Measurements from ENCODE around the gene CTTNBP2.

Gene CTTNBP2

GRCh38 chr7:117764031-117764430 lies 109.2 kb downstream of the CTTNBP2 start:
- Histone ChIP-seq H3K27ac (ENCODE audit: low read depth, low read length) (no peak overlapping the region), H3K4me2 (ENCODE audit: low read depth, low read length, poor library complexity, severe bottlenecking) (no peak overlapping the region), H3K4me3 (ENCODE audit: insufficient read depth, low read length, poor library complexity, severe bottlenecking) (no peak overlapping the region), H2AFZ (ENCODE audit: low read depth, low read length, severe bottlenecking) (no peak overlapping the region), H3F3A (ENCODE audit: insufficient read depth) (no peaks in the 10 kb centered on the region), H3K36me3 (ENCODE audit: low read length) (no peaks in the 10 kb centered on the region), H3K9ac (ENCODE audit: low read length) (no peak overlapping the region), H4K20me1 (ENCODE audit: low read depth, low read length) (no peaks in the 10 kb centered on the region), H3K9me3 (ENCODE audit: insufficient read depth, low read length) (no peaks in the 10 kb centered on the region), H3K9me2 (replicated peaks; ENCODE audit: insufficient read depth, low read length) (no peaks in the 10 kb centered on the region), H3K27me3 (ENCODE audit: low read length) (no peaks in the 10 kb centered on the region), H3K79me2 (ENCODE audit: insufficient read depth, low read length) (no peaks in the 10 kb centered on the region)
- TF ChIP-seq CTCF (IDR thresholded peaks at IDR 0.05; ENCODE audit: insufficient read depth, low read length, poor library complexity, severe bottlenecking) = no peak
- no peak for TF ChIP-seq EZH2phosphoT487 (conservative IDR thresholded peaks at IDR 0.05; ENCODE audit: low read length)

- no peak overlapping the region for H3K27ac ChIP-seq (ENCODE audit: low read depth, low read length)
Observed at GRCh38 chr7:117762055-117762454, 111.2 kb downstream of the CTTNBP2 start.

GRCh38 chr7:117759950-117760640 lies 113.1 kb downstream of the CTTNBP2 start:
- H3K4me3 ChIP-seq (ENCODE audit: insufficient read depth, low read length, poor library complexity, severe bottlenecking) = no peak overlapping the region

More at GRCh38 chr7:117762055-117762454, 111.2 kb downstream of the CTTNBP2 start:
- Histone ChIP-seq H3K9ac (ENCODE audit: low read length) (no peak overlapping the region), H3K79me2 (ENCODE audit: insufficient read depth, low read length) (no peaks in the 10 kb centered on the region), H3K4me2 (ENCODE audit: low read depth, low read length, poor library complexity, severe bottlenecking) (no peak overlapping the region), H3K9me3 (ENCODE audit: insufficient read depth, low read length) (no peaks in the 10 kb centered on the region), H3K9me2 (replicated peaks; ENCODE audit: insufficient read depth, low read length) (no peaks in the 10 kb centered on the region), H3K36me3 (ENCODE audit: low read length) (no peaks in the 10 kb centered on the region), H3K27me3 (ENCODE audit: low read length) (no peaks in the 10 kb centered on the region), H2AFZ (ENCODE audit: low read depth, low read length, severe bottlenecking) (no peak overlapping the region), H3K4me3 (ENCODE audit: insufficient read depth, low read length, poor library complexity, severe bottlenecking) (no peak overlapping the region), H3F3A (ENCODE audit: insufficient read depth) (no peaks in the 10 kb centered on the region), H4K20me1 (ENCODE audit: low read depth, low read length) (no peaks in the 10 kb centered on the region)
- TF ChIP-seq CTCF (IDR thresholded peaks at IDR 0.05; ENCODE audit: insufficient read depth, low read length, poor library complexity, severe bottlenecking) (no peak), EZH2phosphoT487 (conservative IDR thresholded peaks at IDR 0.05; ENCODE audit: low read length) (no peak)

More at GRCh38 chr7:117759950-117760640, 113.1 kb downstream of the CTTNBP2 start:
- H3F3A ChIP-seq (ENCODE audit: insufficient read depth) = no peaks in the 10 kb centered on the region
- no peaks in the 10 kb centered on the region for H3K9me2 ChIP-seq (replicated peaks; ENCODE audit: insufficient read depth, low read length)
- H3K9me3 ChIP-seq (ENCODE audit: insufficient read depth, low read length) = no peaks in the 10 kb centered on the region
- H2AFZ ChIP-seq (ENCODE audit: low read depth, low read length, severe bottlenecking) = no peak overlapping the region
- no peaks in the 10 kb centered on the region for H3K79me2 ChIP-seq (ENCODE audit: insufficient read depth, low read length)
- TF ChIP-seq CTCF (IDR thresholded peaks at IDR 0.05; ENCODE audit: insufficient read depth, low read length, poor library complexity, severe bottlenecking) (no peak), EZH2phosphoT487 (conservative IDR thresholded peaks at IDR 0.05; ENCODE audit: low read length) (no peak)
- no peaks in the 10 kb centered on the region for H4K20me1 ChIP-seq (ENCODE audit: low read depth, low read length)
- no peaks in the 10 kb centered on the region for H3K27me3 ChIP-seq (ENCODE audit: low read length)
- no peaks in the 10 kb centered on the region for H3K36me3 ChIP-seq (ENCODE audit: low read length)
- H3K27ac ChIP-seq (ENCODE audit: low read depth, low read length) = no peak overlapping the region
- no peak overlapping the region for H3K4me2 ChIP-seq (ENCODE audit: low read depth, low read length, poor library complexity, severe bottlenecking)
- H3K9ac ChIP-seq (ENCODE audit: low read length) = no peak overlapping the region
